AG10803 (cell line): ENCODE measurements around the gene CORO7.
A peak's percentile ranks its signal among the peaks of the same experiment; 100 is the strongest.

ENCODE experiments used
- DNase-seq: peaks from one replicate; pipeline ENCODE4 v3.0.0; 2010; ENCODE audit warnings: low read depth
- H3K4me3 ChIP-seq: 2 replicates; pipeline ENCODE4 v1.5.1; 2011; ENCODE audit warnings: mild to moderate bottlenecking, low read length, control low read depth
- TF ChIP-seq, protein P1 (sequence below): conservative IDR thresholded peaks from 2 replicates; pipeline ENCODE4 v1.5.1; 2011; ENCODE audit warnings: mild to moderate bottlenecking, low read length, control low read depth, inconsistent platforms

Gene CORO7

DNA sequence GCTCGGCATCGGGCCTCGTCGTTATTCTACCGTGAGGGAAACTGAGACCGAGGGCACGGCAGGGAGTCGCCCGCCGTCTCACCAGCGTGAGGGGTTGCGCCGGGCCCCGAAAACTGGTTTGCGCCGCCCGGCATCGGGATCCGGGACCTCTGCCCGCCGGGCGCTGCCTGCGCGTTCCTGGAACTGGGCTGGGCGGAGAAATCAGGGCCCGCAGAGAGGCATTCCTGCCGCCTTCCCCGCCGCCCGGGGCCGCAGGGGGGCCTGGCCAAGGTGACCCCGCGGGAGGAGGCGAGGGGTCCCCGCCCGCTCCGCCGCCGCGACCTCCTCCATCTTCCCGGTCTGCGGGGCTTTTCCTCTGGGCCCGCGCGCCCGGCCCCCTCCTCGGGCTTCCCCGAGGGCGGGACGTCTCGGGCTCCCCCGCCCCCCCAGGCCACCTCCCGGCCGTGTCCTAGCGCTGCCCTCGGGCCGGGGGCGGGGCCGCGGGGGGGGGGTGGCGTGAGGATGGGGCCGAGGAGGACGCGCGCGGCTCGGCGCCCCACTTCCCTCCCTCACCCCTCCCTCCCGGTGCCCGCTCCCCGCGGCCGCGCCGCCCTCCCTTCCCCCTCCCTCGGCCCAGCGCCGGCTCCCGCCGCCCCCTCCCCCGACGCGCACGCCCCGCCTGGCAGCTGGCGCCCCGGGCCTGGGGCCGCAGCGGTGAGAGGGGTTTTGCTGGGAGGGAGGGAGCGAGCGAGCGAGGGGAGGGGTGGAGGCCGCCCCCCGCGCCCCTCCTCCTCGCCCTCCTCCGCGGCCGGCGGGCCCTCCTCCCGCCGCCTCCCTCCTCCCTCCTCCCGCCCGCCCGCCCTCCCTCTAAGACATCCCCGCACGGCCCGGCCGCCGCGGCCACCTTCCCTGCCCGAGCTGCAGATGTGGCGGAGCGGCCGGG, 100.9 kb downstream of the CORO7 start, which contains the start of gene GLIS2:
Gene GLIS2, plus strand, starts transcription at position 882 of the 922 bp plus-strand sequence. CDS start 16,214 bp downstream, outside the sequence.
- TF ChIP-seq, protein P1, sequence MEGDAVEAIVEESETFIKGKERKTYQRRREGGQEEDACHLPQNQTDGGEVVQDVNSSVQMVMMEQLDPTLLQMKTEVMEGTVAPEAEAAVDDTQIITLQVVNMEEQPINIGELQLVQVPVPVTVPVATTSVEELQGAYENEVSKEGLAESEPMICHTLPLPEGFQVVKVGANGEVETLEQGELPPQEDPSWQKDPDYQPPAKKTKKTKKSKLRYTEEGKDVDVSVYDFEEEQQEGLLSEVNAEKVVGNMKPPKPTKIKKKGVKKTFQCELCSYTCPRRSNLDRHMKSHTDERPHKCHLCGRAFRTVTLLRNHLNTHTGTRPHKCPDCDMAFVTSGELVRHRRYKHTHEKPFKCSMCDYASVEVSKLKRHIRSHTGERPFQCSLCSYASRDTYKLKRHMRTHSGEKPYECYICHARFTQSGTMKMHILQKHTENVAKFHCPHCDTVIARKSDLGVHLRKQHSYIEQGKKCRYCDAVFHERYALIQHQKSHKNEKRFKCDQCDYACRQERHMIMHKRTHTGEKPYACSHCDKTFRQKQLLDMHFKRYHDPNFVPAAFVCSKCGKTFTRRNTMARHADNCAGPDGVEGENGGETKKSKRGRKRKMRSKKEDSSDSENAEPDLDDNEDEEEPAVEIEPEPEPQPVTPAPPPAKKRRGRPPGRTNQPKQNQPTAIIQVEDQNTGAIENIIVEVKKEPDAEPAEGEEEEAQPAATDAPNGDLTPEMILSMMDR, result no peak
- DNase-seq, result peak; percentile 83
- peak within 1 kb of the TSS; percentile 84 for H3K4me3 ChIP-seq

DNA sequence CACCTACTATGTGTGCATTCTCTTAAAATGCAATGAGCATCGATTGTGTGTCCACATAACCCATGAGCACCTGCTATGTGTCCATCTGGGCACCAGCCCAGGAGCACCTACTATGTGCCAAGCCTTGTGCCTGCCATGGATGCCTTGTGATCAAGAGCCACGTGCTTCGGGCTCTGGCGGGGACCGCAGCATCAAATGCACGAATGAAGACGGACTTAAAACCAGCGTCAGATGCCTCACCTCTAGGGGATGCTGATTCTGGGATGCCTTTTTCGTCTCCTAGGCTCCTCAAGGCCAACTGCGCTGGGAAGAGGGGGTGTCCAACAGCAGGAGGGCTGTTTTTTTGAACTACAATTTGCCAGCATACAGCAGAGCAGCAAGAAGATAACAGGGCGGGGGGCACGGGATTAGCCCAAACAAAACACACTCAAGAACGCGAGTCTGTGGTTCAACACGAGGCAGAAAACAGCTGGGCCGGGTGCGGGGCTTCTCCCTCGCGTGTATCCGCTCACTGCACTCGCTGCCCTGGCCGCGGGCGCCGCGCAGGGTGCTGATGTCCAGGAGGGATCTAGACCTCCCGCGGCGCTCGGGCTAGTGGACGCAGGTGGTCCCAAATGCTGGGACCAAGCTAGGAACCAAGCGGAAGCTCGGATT, 101.7 kb downstream of the CORO7 start:
- peak overlapping the region; percentile 71 for H3K4me3 ChIP-seq
- TF ChIP-seq, protein P1, result peak; percentile 36
- DNase-seq, result peak; percentile 56

DNA sequence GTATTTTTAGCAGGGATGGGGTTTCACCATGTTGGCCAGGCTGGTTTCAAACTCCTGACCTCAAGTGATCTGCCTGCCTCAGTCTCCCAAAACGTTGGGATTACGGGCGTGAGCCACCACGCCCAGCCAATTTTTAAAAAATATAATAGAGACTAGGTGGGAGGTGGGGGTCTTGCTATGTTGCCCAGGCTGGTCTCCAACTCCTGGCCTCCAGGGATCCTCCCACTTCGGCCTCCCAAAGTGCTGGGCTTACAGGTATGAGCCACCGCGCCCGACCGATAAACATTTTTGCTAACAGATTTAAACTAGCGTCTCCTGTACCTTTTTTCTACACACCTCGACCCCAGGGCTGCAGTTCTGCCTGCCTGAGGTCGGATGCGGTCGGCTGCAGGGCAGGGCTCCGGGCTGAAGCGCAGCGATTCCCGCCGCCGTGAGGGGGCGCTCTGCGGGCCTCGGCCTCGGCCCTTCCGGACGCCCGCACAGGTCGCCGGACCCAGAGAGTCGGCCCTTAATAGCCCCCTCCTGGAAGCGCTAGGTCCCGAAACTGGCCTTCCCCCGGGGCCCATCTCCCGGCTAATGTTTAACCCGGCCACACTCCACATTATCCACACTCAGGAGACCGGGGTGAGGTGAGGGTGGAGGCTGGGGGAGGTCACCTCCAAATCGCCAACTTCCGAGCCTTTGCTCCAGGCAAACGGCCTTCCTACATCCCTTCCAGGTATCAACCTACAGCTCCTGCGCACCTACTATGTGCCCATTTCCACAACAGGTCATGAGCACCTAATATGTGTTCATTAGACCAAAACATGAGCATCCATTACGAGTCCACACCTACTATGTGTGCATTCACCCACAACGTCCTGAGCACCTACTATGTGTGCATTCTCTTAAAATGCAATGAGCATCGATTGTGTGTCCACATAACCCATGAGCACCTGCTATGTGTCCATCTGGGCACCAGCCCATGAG, 102.5 kb downstream of the CORO7 start:
- H3K4me3 ChIP-seq, result no peak overlapping the region; the same call in 1 of the 2 replicates
- no peak for DNase-seq
- TF ChIP-seq, protein P1, result peak; percentile 53

DNA sequence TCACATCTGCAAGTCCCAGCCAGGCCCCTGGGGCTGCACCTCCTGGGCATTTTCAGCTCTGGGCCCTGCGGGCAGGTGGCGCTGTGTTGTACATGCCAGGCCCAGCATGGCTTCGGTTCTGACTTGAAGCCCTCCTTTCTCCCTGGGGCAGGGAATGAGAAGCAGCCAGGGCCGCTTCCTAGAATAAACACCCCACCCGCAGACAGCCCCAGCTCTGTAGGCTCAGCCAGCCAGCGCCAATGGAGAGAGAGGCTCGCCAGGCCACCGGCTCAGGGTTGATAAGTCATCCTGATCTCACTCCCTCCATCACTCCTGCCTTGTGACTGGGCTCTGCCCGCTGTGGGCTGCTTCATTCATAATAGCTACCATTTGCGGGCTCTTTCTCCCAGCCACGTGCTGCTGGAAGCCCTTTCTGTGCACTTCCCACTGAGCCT, 106.5 kb downstream of the CORO7 start:
- H3K4me3 ChIP-seq, result no peak overlapping the region
- TF ChIP-seq, protein P1, result peak; percentile 59
- DNase-seq, result peak; percentile 55

DNA sequence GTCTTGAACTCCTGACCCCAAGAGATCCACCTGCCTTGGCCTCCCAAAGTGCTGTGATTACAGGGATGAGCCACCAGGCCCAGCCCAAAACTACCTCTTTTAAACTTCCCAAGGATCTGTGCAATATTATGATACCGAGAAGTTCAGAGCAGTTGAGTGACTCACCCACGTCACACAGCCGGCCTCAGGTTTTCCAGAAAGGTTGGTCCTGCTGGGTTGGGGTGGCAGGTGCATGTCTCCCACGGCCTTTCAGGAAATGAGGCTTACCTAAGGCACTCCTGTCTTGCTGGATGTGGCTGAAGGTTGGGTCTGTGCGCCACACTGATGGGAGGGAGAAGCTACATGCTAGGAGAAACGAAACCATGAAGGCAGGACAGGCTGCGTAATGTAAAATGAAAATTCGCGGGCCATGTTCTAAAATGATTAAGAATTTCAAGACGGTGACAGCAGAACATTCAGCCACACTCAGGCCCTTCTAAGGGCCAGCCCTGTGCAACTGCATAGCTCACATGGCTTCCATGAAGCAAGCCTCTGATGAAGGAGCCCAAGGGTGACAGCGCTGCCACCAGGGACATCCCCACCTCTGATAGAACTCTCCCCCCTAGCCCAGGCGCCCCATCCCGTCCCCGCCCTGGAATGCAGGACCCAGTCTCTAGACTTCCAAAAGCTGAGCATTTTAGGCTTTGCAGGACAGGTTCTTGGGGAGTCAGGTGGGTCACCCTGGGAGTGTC, 107.1 kb downstream of the CORO7 start:
- H3K4me3 ChIP-seq, result no peak overlapping the region
- DNase-seq, result no peak
- TF ChIP-seq, protein P1, result no peak
